ENCODE measurements around the gene TOP1.

TOP1 gene

GRCh38 chr20:41035207-41035606, 6.6 kb downstream of the TOP1 start:
- no peak for DNase-seq (ENCODE audit: low read depth, low spot score)
- ChIA-PET POLR2A (interaction anchor here (0.7 kb wide), 1 partner anchor 15 kb away, joined by 3 read pairs; no protein-coding TSS in a partner anchor), CTCF (interaction anchor here (1.6 kb wide), 1 partner anchor 25 kb away, joined by 4 read pairs; no protein-coding TSS in a partner anchor)
- TF ChIP-seq, protein P1, sequence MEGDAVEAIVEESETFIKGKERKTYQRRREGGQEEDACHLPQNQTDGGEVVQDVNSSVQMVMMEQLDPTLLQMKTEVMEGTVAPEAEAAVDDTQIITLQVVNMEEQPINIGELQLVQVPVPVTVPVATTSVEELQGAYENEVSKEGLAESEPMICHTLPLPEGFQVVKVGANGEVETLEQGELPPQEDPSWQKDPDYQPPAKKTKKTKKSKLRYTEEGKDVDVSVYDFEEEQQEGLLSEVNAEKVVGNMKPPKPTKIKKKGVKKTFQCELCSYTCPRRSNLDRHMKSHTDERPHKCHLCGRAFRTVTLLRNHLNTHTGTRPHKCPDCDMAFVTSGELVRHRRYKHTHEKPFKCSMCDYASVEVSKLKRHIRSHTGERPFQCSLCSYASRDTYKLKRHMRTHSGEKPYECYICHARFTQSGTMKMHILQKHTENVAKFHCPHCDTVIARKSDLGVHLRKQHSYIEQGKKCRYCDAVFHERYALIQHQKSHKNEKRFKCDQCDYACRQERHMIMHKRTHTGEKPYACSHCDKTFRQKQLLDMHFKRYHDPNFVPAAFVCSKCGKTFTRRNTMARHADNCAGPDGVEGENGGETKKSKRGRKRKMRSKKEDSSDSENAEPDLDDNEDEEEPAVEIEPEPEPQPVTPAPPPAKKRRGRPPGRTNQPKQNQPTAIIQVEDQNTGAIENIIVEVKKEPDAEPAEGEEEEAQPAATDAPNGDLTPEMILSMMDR (IDR thresholded peaks at IDR 0.05; ENCODE audit: insufficient read depth, low read length, missing control alignments), result no peak
- H3K4me3 ChIP-seq (ENCODE audit: low read depth, low read length), result no peak overlapping the region

- CTCF ChIA-PET, result interaction anchor here (2.1 kb wide), 1 partner anchor 58 kb away, joined by 6 read pairs; no protein-coding TSS in a partner anchor
- POLR2A ChIA-PET, result no interaction called here
Measured at GRCh38 chr20:41037179-41037578, 8.6 kb downstream of the TOP1 start.

GRCh38 chr20:41038149-41038877, 9.7 kb downstream of the TOP1 start:
- H3K4me3 ChIP-seq (ENCODE audit: low read depth, low read length), result no peak overlapping the region
- no peak for DNase-seq (ENCODE audit: low read depth, low spot score)
- ChIA-PET CTCF (interaction anchor here (1.0 to 2.1 kb wide), 3 partner anchors 19 to 57 kb away, joined by 3 to 6 read pairs (median 4); no protein-coding TSS in a partner anchor), POLR2A (no interaction called here)
- TF ChIP-seq, protein P1 (IDR thresholded peaks at IDR 0.05; ENCODE audit: insufficient read depth, low read length, missing control alignments), result no peak

More at GRCh38 chr20:41037179-41037578, 8.6 kb downstream of the TOP1 start:
- TF ChIP-seq, protein P1 (IDR thresholded peaks at IDR 0.05; ENCODE audit: insufficient read depth, low read length, missing control alignments), result no peak
- DNase-seq (ENCODE audit: low read depth, low spot score), result no peak
- no peak overlapping the region for H3K4me3 ChIP-seq (ENCODE audit: low read depth, low read length)

- TF ChIP-seq, protein P1 (IDR thresholded peaks at IDR 0.05; ENCODE audit: insufficient read depth, low read length, missing control alignments), result no peak
- no peak overlapping the region for H3K4me3 ChIP-seq (ENCODE audit: low read depth, low read length)
- ChIA-PET POLR2A (no interaction called here), CTCF (interaction anchor here (0.8 to 2.1 kb wide), 5 partner anchors 8 to 76 kb away, joined by 3 to 7 read pairs (median 5); no protein-coding TSS in a partner anchor)
- DNase-seq (ENCODE audit: low read depth, low spot score), result no peak
Measured at GRCh38 chr20:41038878-41039404, 10.3 kb downstream of the TOP1 start.

DNA sequence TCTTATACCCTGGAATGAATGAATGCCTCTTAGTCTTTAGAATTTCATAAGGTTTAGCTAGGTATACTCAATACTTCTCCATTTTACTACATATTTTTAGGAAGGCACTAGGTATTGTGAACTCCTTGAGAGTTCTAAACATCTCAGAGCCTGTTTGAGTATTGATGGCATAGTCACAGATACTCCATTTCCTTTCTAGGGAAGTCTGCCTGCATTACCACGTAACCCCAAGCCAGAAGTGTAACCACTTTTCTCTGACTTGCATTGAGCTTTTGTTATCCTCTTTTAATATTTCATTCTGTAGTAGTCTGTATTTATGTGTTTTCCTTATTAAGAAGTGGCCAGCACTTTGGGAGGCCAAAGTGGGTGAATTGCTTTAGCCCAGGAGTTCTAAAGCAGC, 12.2 kb downstream of the TOP1 start:
- POLR2A ChIA-PET, result interaction anchor here (1.7 kb wide), 1 partner anchor 35 kb away, joined by 3 read pairs; no protein-coding TSS in a partner anchor
- no peak overlapping the region for H3K4me3 ChIP-seq (ENCODE audit: low read depth, low read length)
- no peak for DNase-seq (ENCODE audit: low read depth, low spot score)
- CTCF ChIA-PET, result interaction anchor here (1.4 to 2.6 kb wide), 2 partner anchors 18 to 50 kb away, joined by 3 to 9 read pairs; no protein-coding TSS in a partner anchor
- TF ChIP-seq, protein P1 (IDR thresholded peaks at IDR 0.05; ENCODE audit: insufficient read depth, low read length, missing control alignments), result no peak

- H3K4me3 ChIP-seq (ENCODE audit: low read depth, low read length), result no peak overlapping the region
- TF ChIP-seq, protein P1 (IDR thresholded peaks at IDR 0.05; ENCODE audit: insufficient read depth, low read length, missing control alignments), result no peak
- POLR2A ChIA-PET, result no interaction called here
- DNase-seq (ENCODE audit: low read depth, low spot score), result no peak
- CTCF ChIA-PET, result interaction anchor here (0.6 to 2.6 kb wide), 2 partner anchors 51 to 1186 kb away, joined by 3 to 9 read pairs; no protein-coding TSS in a partner anchor
Measured at GRCh38 chr20:41041693-41042092, 13.1 kb downstream of the TOP1 start.

Data from AG04449 (cell line).